GM21390 (cell line): ENCODE measurements around the gene WFDC11.

Experiments used
- ATAC-seq: cut with Tn5 transposase; IDR thresholded peaks from one replicate; pipeline ENCODE4 v1.9.1; 2021; ENCODE audit not compliant: unreplicated experiment

The WFDC11 gene

GRCh38 chr20:45629496-45630100 is 40.4 kb downstream of the WFDC11 start, which contains the start of gene WFDC10A:
Gene WFDC10A, plus strand, starts transcription at chr20:45629739. Its CDS starts 75 bp downstream, at chr20:45629814.
- no peak for ATAC-seq

- ATAC-seq: no peak
These were observed 43.5 kb downstream of the WFDC11 start for GRCh38 chr20:45626540-45626939.

DNA sequence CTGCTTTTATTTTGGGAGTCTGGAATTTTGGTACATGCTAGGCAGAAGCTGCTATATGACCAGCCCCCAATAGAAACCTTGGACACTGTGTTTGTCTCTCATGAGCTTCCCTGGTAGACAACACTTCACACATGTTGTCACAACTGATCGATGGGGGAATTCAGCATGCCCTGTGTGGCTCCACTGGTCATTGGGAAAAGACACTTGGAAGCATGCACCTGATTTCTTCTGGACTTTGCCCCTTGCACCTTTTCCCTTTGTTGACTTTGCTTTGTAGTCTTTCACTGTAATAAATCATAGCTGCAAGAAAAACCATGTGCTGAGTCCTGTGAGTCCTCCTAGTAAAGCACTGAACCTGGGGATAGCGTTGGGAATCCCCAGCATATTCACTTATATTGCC is 48.4 kb downstream of the WFDC11 start:
- no peak for ATAC-seq

- no peak for ATAC-seq
These were observed 52.4 kb downstream of the WFDC11 start for GRCh38 chr20:45617591-45617990.

- ATAC-seq: no peak
These were observed 57.7 kb downstream of the WFDC11 start for GRCh38 chr20:45612314-45612713.

DNA sequence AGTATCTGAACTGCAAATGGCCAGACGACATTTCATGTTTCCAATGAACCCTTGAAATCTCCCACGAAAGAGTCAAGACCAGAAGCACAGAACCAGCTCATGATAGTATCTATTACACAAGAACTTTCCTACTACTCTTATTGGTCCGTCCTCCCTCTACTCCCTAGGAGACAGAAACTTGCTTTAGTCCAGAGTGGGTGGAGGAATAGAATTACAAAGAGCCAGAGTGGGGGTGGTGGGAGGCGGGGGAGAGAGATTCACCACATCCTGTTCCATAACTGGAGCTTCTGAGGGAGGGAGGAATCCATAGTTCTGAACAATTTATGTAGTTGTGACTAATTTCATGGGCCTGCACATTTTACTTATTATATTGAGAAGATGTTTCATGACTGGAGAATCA is 59.0 kb downstream of the WFDC11 start:
- no peak for ATAC-seq

- no peak for ATAC-seq
These were observed 62.2 kb downstream of the WFDC11 start for GRCh38 chr20:45607810-45608209.
